Loucy (cell line): ENCODE results near the gene OBP2A.
"Not testable (repeated sequence)": the region's sequence is repeated elsewhere in the genome, so short reads cannot be mapped to it uniquely, and the experiment has no call there.

ENCODE experiments used
- H2AFZ ChIP-seq: fragments of 200-600 bp; sonication (generic); 2 replicates; pipeline ENCODE4 v1.6.0; 2016; ENCODE audit warnings: antibody characterized with exemption, mild to moderate bottlenecking, low read length, moderate library complexity
- H3F3A ChIP-seq: fragments of 200-600 bp; 2 replicates; pipeline ENCODE4 v1.6.0; 2016; ENCODE audit warnings: antibody characterized with exemption, low read depth, mild to moderate bottlenecking
- H3K27me3 ChIP-seq: fragments of 200-600 bp; sonication (generic); 2 replicates; pipeline ENCODE4 v1.6.1; 2014; ENCODE audit warnings: low read length, mild to moderate bottlenecking; ENCODE audit not compliant: insufficient read depth, poor library complexity, severe bottlenecking
- H3K36me3 ChIP-seq: fragments of 200-600 bp; sonication (generic); 2 replicates; pipeline ENCODE4 v1.6.1; 2016; ENCODE audit warnings: low read length; ENCODE audit not compliant: insufficient read depth
- H3K4me1 ChIP-seq: fragments of 200-600 bp; sonication (generic); 2 replicates; pipeline ENCODE4 v1.5.1; 2014; ENCODE audit warnings: low read length, mild to moderate bottlenecking; ENCODE audit not compliant: insufficient read depth, poor library complexity, severe bottlenecking
- H3K4me2 ChIP-seq: fragments of 200-600 bp; sonication (generic); 2 replicates; pipeline ENCODE4 v1.6.0; 2014; ENCODE audit warnings: antibody characterized with exemption, low read length, low read depth, mild to moderate bottlenecking; ENCODE audit not compliant: poor library complexity, severe bottlenecking
- H3K4me3 ChIP-seq: fragments of 200-600 bp; sonication (generic); 2 replicates; pipeline ENCODE4 v1.5.1; 2014; ENCODE audit warnings: low read length, mild to moderate bottlenecking, mixed read lengths; ENCODE audit not compliant: poor library complexity, severe bottlenecking
- H3K79me2 ChIP-seq: fragments of 200-600 bp; sonication (generic); 2 replicates; pipeline ENCODE4 v1.6.1; 2014; ENCODE audit warnings: low read length; ENCODE audit not compliant: insufficient read depth
- H3K9ac ChIP-seq: fragments of 200-600 bp; sonication (generic); 2 replicates; pipeline ENCODE4 v1.6.0; 2014; ENCODE audit warnings: mild to moderate bottlenecking, low read depth, low read length, moderate library complexity; ENCODE audit not compliant: poor library complexity, severe bottlenecking
- H3K9me2 ChIP-seq: fragments of 200-600 bp; sonication (generic); replicated peaks from 2 replicates; pipeline ENCODE4 v1.6.1; 2016; ENCODE audit warnings: low read depth, low read length, mixed read lengths
- H3K9me3 ChIP-seq: fragments of 200-600 bp; sonication (generic); 2 replicates; pipeline ENCODE4 v1.6.1; 2014; ENCODE audit warnings: mild to moderate bottlenecking, antibody characterized with exemption, low read length, low read depth; ENCODE audit not compliant: insufficient read depth
- H4K20me1 ChIP-seq: fragments of 200-600 bp; sonication (generic); 2 replicates; pipeline ENCODE4 v1.6.0; 2014; ENCODE audit warnings: antibody characterized with exemption, low read length, mild to moderate bottlenecking; ENCODE audit not compliant: insufficient read depth, poor library complexity, severe bottlenecking
- EZH2phosphoT487 ChIP-seq: fragments of 200-600 bp; IDR thresholded peaks from 2 replicates; pipeline ENCODE4 v1.6.1; 2018; ENCODE audit warnings: antibody characterized with exemption, mild to moderate bottlenecking, moderate library complexity, borderline replicate concordance
- TF ChIP-seq, protein P1 (sequence below): fragments of 200-600 bp; sonication (generic); conservative IDR thresholded peaks from 2 replicates; pipeline ENCODE4 v1.5.1; 2014; ENCODE audit warnings: mild to moderate bottlenecking, antibody characterized with exemption, low read length

The OBP2A gene

DNA sequence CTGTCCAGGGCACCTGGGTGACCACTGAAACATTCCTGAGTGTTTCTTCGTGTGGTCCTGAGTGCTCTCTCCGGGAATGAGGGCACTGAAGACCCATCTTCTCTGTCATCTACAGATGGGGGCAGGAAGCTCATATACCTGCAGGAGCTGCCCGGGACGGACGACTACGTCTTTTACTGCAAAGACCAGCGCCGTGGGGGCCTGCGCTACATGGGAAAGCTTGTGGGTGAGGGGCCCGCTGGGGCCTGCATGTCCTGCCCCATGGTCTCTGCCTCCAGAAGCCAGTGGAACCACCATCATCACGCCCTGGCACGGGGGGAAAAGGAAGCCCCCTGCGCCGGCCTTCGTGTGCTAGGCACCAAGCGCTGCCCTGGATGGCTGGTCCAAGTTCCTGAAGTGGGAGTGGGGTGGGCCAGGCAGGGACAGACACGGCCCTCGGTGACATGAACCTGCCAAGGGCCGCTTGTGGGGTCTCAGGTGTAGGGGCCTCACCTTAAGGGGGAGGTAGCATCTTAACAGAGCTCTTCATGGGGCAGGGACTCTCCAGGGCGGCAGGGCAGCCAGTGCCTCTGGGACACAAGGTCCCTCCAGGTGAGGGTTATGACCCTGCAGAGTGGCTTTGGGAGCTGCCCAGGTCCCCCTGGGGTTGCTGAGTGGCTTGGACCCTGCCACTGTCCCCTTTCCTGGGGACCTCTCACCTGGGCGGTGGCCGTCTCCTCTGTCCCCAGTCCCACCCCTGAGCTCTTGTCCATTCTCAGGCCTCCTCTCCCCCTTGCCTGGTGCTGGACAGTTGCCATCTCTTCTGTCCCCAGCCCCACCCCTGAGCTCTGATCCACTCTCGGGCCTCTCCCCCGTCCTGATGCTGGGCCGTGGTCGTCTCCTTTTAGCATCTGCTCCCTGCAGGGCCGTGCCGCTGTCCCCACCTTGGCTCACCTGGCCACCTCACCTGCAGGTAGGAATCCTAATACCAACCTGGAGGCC is 2.1 kb downstream of the OBP2A start:
- peaks cover 3% of the 10 kb centered on the region; the same call in 1 of the 2 replicates for H3K9me3 ChIP-seq
- no peaks in the 10 kb centered on the region for H3F3A ChIP-seq
- no peak overlapping the region for H3K4me2 ChIP-seq
- no peaks in the 10 kb centered on the region for H4K20me1 ChIP-seq
- H3K79me2 ChIP-seq: no peaks in the 10 kb centered on the region
- no peaks in the 10 kb centered on the region for H3K4me1 ChIP-seq
- H3K9me2 ChIP-seq: no peaks in the 10 kb centered on the region
- no peaks in the 10 kb centered on the region for H3K36me3 ChIP-seq
- no peaks in the 10 kb centered on the region for H3K27me3 ChIP-seq
- no peak for TF ChIP-seq EZH2phosphoT487
- TF ChIP-seq, protein P1, sequence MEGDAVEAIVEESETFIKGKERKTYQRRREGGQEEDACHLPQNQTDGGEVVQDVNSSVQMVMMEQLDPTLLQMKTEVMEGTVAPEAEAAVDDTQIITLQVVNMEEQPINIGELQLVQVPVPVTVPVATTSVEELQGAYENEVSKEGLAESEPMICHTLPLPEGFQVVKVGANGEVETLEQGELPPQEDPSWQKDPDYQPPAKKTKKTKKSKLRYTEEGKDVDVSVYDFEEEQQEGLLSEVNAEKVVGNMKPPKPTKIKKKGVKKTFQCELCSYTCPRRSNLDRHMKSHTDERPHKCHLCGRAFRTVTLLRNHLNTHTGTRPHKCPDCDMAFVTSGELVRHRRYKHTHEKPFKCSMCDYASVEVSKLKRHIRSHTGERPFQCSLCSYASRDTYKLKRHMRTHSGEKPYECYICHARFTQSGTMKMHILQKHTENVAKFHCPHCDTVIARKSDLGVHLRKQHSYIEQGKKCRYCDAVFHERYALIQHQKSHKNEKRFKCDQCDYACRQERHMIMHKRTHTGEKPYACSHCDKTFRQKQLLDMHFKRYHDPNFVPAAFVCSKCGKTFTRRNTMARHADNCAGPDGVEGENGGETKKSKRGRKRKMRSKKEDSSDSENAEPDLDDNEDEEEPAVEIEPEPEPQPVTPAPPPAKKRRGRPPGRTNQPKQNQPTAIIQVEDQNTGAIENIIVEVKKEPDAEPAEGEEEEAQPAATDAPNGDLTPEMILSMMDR: no peak
- no peak overlapping the region for H3K4me3 ChIP-seq
- no peak overlapping the region for H3K9ac ChIP-seq
- H2AFZ ChIP-seq: no peak overlapping the region

- not testable (repeated sequence) for H3K36me3 ChIP-seq, H3K27me3 ChIP-seq, H3K4me3 ChIP-seq
Observed at GRCh38 chr9:135549478-135550343, 3.8 kb downstream of the OBP2A start.

GRCh38 chr9:135550344-135550918 is 4.5 kb downstream of the OBP2A start:
- no peaks in the 10 kb centered on the region for H3K4me1 ChIP-seq
- H3K4me3 ChIP-seq: no peak overlapping the region
- H3F3A ChIP-seq: no peaks in the 10 kb centered on the region
- H3K4me2 ChIP-seq: no peak overlapping the region
- no peaks in the 10 kb centered on the region for H3K79me2 ChIP-seq
- H4K20me1 ChIP-seq: no peaks in the 10 kb centered on the region
- no peaks in the 10 kb centered on the region for H3K27me3 ChIP-seq
- peaks cover 8% of the 10 kb centered on the region; the same call in 1 of the 2 replicates for H3K9me3 ChIP-seq
- no peak overlapping the region for H3K9ac ChIP-seq
- H3K36me3 ChIP-seq: no peaks in the 10 kb centered on the region
- H2AFZ ChIP-seq: no peak overlapping the region
- no peaks in the 10 kb centered on the region for H3K9me2 ChIP-seq
- TF ChIP-seq, protein P1: no peak
- TF ChIP-seq EZH2phosphoT487: no peak

More at GRCh38 chr9:135549478-135550343, 3.8 kb downstream of the OBP2A start:
- not testable (repeated sequence) for H2AFZ ChIP-seq, H3K4me1 ChIP-seq, H3F3A ChIP-seq, H3K9ac ChIP-seq, H3K9me3 ChIP-seq, H3K79me2 ChIP-seq, H4K20me1 ChIP-seq, H3K4me2 ChIP-seq, H3K9me2 ChIP-seq
